H9 (cell line): ENCODE results near the gene ALDH5A1. TPM values are rescaled to one million over a fixed set of nuclear protein-coding genes. Genes with fewer than 3 reads are reported as not detected.

ENCODE experiments used
- DNase-seq: peaks from one replicate; pipeline ENCODE4 v3.0.0-alpha.2; 2017
- H2AFZ ChIP-seq: one replicate; pipeline ENCODE4 v1.6.1; 2013; ENCODE audit warnings: mild to moderate bottlenecking, low read length, control low read depth, moderate library complexity
- H2AK5ac ChIP-seq: 2 replicates; pipeline ENCODE4 v1.6.1; 2013; ENCODE audit warnings: low read length, control low read depth, mixed read lengths; ENCODE audit not compliant: insufficient read length
- H2BK120ac ChIP-seq: one replicate; pipeline ENCODE4 v1.6.1; 2013; ENCODE audit warnings: low read depth, mild to moderate bottlenecking, low read length, control low read depth, inconsistent platforms; ENCODE audit not compliant: poor library complexity, severe bottlenecking
- H2BK12ac ChIP-seq: 2 replicates; pipeline ENCODE4 v1.6.1; 2013; ENCODE audit warnings: low read length, control low read depth, mixed read lengths, low read depth; ENCODE audit not compliant: insufficient read length
- H2BK15ac ChIP-seq: 2 replicates; pipeline ENCODE4 v1.6.1; 2013; ENCODE audit warnings: low read depth, low read length, control low read depth
- H2BK20ac ChIP-seq: one replicate; pipeline ENCODE4 v1.6.1; 2013; ENCODE audit warnings: low read depth, mild to moderate bottlenecking, low read length, control low read depth, inconsistent platforms; ENCODE audit not compliant: poor library complexity, severe bottlenecking
- H2BK5ac ChIP-seq: 2 replicates; pipeline ENCODE4 v1.6.1; 2013; ENCODE audit warnings: low read length, control low read depth, mixed read lengths; ENCODE audit not compliant: insufficient read length
- H3K14ac ChIP-seq: 2 replicates; pipeline ENCODE4 v1.6.1; 2013; ENCODE audit warnings: low read length, control low read depth; ENCODE audit not compliant: insufficient read depth
- H3K18ac ChIP-seq: 2 replicates; pipeline ENCODE4 v1.6.1; 2013; ENCODE audit warnings: low read depth, mild to moderate bottlenecking, mixed read lengths, low read length, control low read depth; ENCODE audit not compliant: insufficient read length
- H3K23ac ChIP-seq: 2 replicates; pipeline ENCODE4 v1.6.1; 2013; ENCODE audit warnings: low read length, control low read depth, mixed read lengths, low read depth; ENCODE audit not compliant: insufficient read length
- H3K23me2 ChIP-seq: 2 replicates; pipeline ENCODE4 v1.6.1; 2013; ENCODE audit warnings: low read depth, mild to moderate bottlenecking, mixed read lengths, low read length, control low read depth; ENCODE audit not compliant: insufficient read length, poor library complexity, severe bottlenecking
- H3K27ac ChIP-seq: 2 replicates; pipeline ENCODE4 v1.5.1; 2013; ENCODE audit warnings: low read length, control low read depth, mixed read lengths, low read depth; ENCODE audit not compliant: insufficient read length
- H3K27me3 ChIP-seq: 2 replicates; pipeline ENCODE4 v1.6.1; 2013; ENCODE audit warnings: low read length, control low read depth, inconsistent platforms; ENCODE audit not compliant: insufficient read depth
- H3K4ac ChIP-seq: 2 replicates; pipeline ENCODE4 v1.6.1; 2013; ENCODE audit warnings: low read depth, mild to moderate bottlenecking, control low read depth, inconsistent platforms, low read length, moderate library complexity
- H3K4me1 ChIP-seq: 2 replicates; pipeline ENCODE4 v1.6.1; 2013; ENCODE audit warnings: low read length, control low read depth, inconsistent platforms; ENCODE audit not compliant: insufficient read depth
- H3K4me2 ChIP-seq: 2 replicates; pipeline ENCODE4 v1.6.1; 2013; ENCODE audit warnings: low read length, control low read depth, mixed read lengths; ENCODE audit not compliant: insufficient read length, insufficient read depth
- H3K56ac ChIP-seq: 2 replicates; pipeline ENCODE4 v1.6.1; 2013; ENCODE audit warnings: low read depth, mild to moderate bottlenecking, mixed read lengths, low read length, control low read depth; ENCODE audit not compliant: insufficient read length
- H3K79me1 ChIP-seq: 2 replicates; pipeline ENCODE4 v1.6.1; 2013; ENCODE audit warnings: low read depth, mild to moderate bottlenecking, moderate library complexity, low read length, control low read depth, inconsistent platforms; ENCODE audit not compliant: insufficient read depth, poor library complexity, severe bottlenecking
- H3K79me2 ChIP-seq: 2 replicates; pipeline ENCODE4 v1.6.1; 2013; ENCODE audit warnings: low read length, control low read depth, inconsistent platforms; ENCODE audit not compliant: insufficient read depth
- H3K9ac ChIP-seq: 2 replicates; pipeline ENCODE4 v1.6.1; 2013; ENCODE audit warnings: low read length, control low read depth, mixed read lengths; ENCODE audit not compliant: insufficient read length; ENCODE audit errors: extremely low read depth
- H3K9me3 ChIP-seq: one replicate; pipeline ENCODE4 v1.6.1; 2013; ENCODE audit warnings: low read depth, low read length, inconsistent platforms; ENCODE audit not compliant: control insufficient read depth
- H3T11ph ChIP-seq: one replicate; pipeline ENCODE4 v1.6.1; 2013; ENCODE audit warnings: mild to moderate bottlenecking, low read length, control low read depth, inconsistent platforms
- H4K20me1 ChIP-seq: one replicate; pipeline ENCODE4 v1.6.1; 2013; ENCODE audit not compliant: control insufficient read depth, insufficient read length, insufficient read depth
- H4K5ac ChIP-seq: 2 replicates; pipeline ENCODE4 v1.6.1; 2013; ENCODE audit warnings: low read depth, mild to moderate bottlenecking, mixed read lengths, low read length, control low read depth; ENCODE audit not compliant: insufficient read length
- H4K8ac ChIP-seq: replicated peaks from 2 replicates; pipeline ENCODE4 v1.6.1; 2013; ENCODE audit warnings: low read length, control low read depth, mixed read lengths, low read depth; ENCODE audit not compliant: insufficient read length
- H4K91ac ChIP-seq: 2 replicates; pipeline ENCODE4 v1.6.1; 2013; ENCODE audit warnings: low read depth, mild to moderate bottlenecking, moderate library complexity, mixed read lengths, low read length, control low read depth; ENCODE audit not compliant: insufficient read length
- H3K27ac Mint-ChIP-seq, 3 experiments: 2 replicates in 2 of 3; 3 replicates in 1 of 3; pipeline ENCODE4 v1.8.0; 2020 to 2021; ENCODE audit warnings: mixed read lengths in 3 of 3, mild to moderate bottlenecking in 1 of 3, moderate library complexity in 1 of 3
- H3K27me3 Mint-ChIP-seq: 2 replicates; pipeline ENCODE4 v1.8.0; 2021; ENCODE audit warnings: low read depth, mild to moderate bottlenecking, moderate library complexity, mixed read lengths
- H3K36me3 Mint-ChIP-seq, 3 experiments: 2 replicates in 2 of 3; 3 replicates in 1 of 3; pipeline ENCODE4 v1.8.0; 2020 to 2021; ENCODE audit warnings: low read depth in 3 of 3, mixed read lengths in 3 of 3; ENCODE audit not compliant: insufficient read depth in 1 of 3
- H3K4me1 Mint-ChIP-seq, 2 experiments: 2 replicates each; pipeline ENCODE4 v1.8.0; 2020; ENCODE audit warnings: mixed read lengths in 2 of 2
- H3K4me3 Mint-ChIP-seq, 2 experiments: 2 replicates in 1 of 2; 3 replicates in 1 of 2; pipeline ENCODE4 v1.8.0; 2020 to 2021; ENCODE audit warnings: mild to moderate bottlenecking in 2 of 2, mixed read lengths in 2 of 2, moderate library complexity in 1 of 2
- H3K9me3 Mint-ChIP-seq, 2 experiments: 2 replicates in 1 of 2; 3 replicates in 1 of 2; pipeline ENCODE4 v1.8.0; 2020; ENCODE audit warnings: mild to moderate bottlenecking in 2 of 2, mixed read lengths in 2 of 2, moderate library complexity in 1 of 2
- CTCF ChIP-seq: fragments of 200-600 bp; sonication (generic); conservative IDR thresholded peaks from 3 replicates; pipeline ENCODE4 v1.8.0; 2021; ENCODE audit warnings: antibody characterized with exemption, mild to moderate bottlenecking
- WGBS: extraction: QIAGEN DNeasy Blood & Tissue Kit; methylation state at CpG from one replicate; pipeline ENCODE4 v1.1.7; 2013; ENCODE audit warnings: missing lambda C conversion rate, low lambda C conversion rate, mixed read lengths; ENCODE audit not compliant: insufficient read length; ENCODE audit errors: extremely low coverage; 5-methylcytosine and 5-hydroxymethylcytosine counted together
- total RNA-seq: library from RNA; stranded (reverse); gene quantifications from 2 replicates; pipeline ENCODE4 v1.2.1, GENCODE V29; 2021

The ALDH5A1 gene
- total RNA-seq, 1 experiment from 2014 or later: 5.4 TPM

GRCh38 chr6:24448396-24448795 lies 46.4 kb upstream of the ALDH5A1 start:
- no peak overlapping the region for H3K4me2 ChIP-seq
- H3K9me3 ChIP-seq: no peaks in the 10 kb centered on the region
- H2BK5ac ChIP-seq: no peak overlapping the region
- no peaks in the 10 kb centered on the region for H3K27me3 Mint-ChIP-seq
- H2BK15ac ChIP-seq: no peak overlapping the region
- 0 out of 2 replicates have a peak, but pooled peaks cover 7% of the 10 kb centered on the region for H3K4me1 ChIP-seq
- no peaks in the 10 kb centered on the region for H3K79me1 ChIP-seq
- no peak overlapping the region for H3K27ac ChIP-seq
- H3K9ac ChIP-seq: no peak overlapping the region
- H3K4ac ChIP-seq: no peak overlapping the region
- no peak overlapping the region; a peak in 1 of 7 replicates for H3K27ac Mint-ChIP-seq
- no peak overlapping the region for H3K23ac ChIP-seq
- no peak overlapping the region for H3K56ac ChIP-seq
- no peaks in the 10 kb centered on the region for H3K27me3 ChIP-seq
- H3K9me3 Mint-ChIP-seq: no peaks in the 10 kb centered on the region
- H4K20me1 ChIP-seq: no peaks in the 10 kb centered on the region
- no peak overlapping the region for H3K4me3 Mint-ChIP-seq
- TF ChIP-seq CTCF: no peak
- H2BK20ac ChIP-seq: no peak overlapping the region
- H3K14ac ChIP-seq: no peak overlapping the region
- H3K4me1 Mint-ChIP-seq: peaks cover 5 to 6% of the 10 kb centered on the region in 2 experiments
- H2BK120ac ChIP-seq: no peak overlapping the region
- no peaks in the 10 kb centered on the region for H3K36me3 Mint-ChIP-seq
- H3T11ph ChIP-seq: no peak overlapping the region
- H3K23me2 ChIP-seq: no peaks in the 10 kb centered on the region
- no peak overlapping the region for H2AFZ ChIP-seq
- H4K5ac ChIP-seq: no peak overlapping the region
- no peak overlapping the region for H2BK12ac ChIP-seq
- no peaks in the 10 kb centered on the region for H3K79me2 ChIP-seq
- no peak overlapping the region for H3K18ac ChIP-seq
- no peak for DNase-seq
- no peak overlapping the region for H4K91ac ChIP-seq
- H2AK5ac ChIP-seq: no peak overlapping the region
- WGBS: no CpG with 5 or more reads among the region's 4 CpGs
- no peak overlapping the region for H4K8ac ChIP-seq
